Memory B cell (primary cell): ENCODE results near the gene ZNF467.

ENCODE experiments used
- ATAC-seq: fragments of 150-1000 bp; cut with Tn5 transposase; 2 replicates; pipeline ENCODE4 v1.10.0; 2021; ENCODE audit warnings: low read depth, mild to moderate bottlenecking, moderate library complexity
- DNase-seq, 2 donors: peaks; one replicate each; pipeline ENCODE4 v3.0.0; 2022; ENCODE audit warnings: low spot score in 2 of 2
- H3K27ac Mint-ChIP-seq: one replicate; pipeline ENCODE4 v1.8.0; 2022; ENCODE audit warnings: mild to moderate bottlenecking, moderate library complexity, mixed read lengths
- H3K27me3 Mint-ChIP-seq: one replicate; pipeline ENCODE4 v1.8.0; 2022; ENCODE audit warnings: mixed read lengths
- H3K36me3 Mint-ChIP-seq: one replicate; pipeline ENCODE4 v1.8.0; 2022; ENCODE audit warnings: mild to moderate bottlenecking, mixed read lengths
- H3K4me1 Mint-ChIP-seq: one replicate; pipeline ENCODE4 v1.8.0; 2022; ENCODE audit warnings: mixed read lengths
- H3K4me3 Mint-ChIP-seq: one replicate; pipeline ENCODE4 v1.8.0; 2022; ENCODE audit warnings: mild to moderate bottlenecking, moderate library complexity, mixed read lengths
- H3K9me3 Mint-ChIP-seq: one replicate; pipeline ENCODE4 v1.8.0; 2022; ENCODE audit warnings: mixed read lengths

Gene ZNF467

GRCh38 chr7:149815121-149815520 is 41.7 kb upstream of the ZNF467 start:
- Mint-ChIP-seq H3K4me1 (no peaks in the 10 kb centered on the region), H3K9me3 (no peaks in the 10 kb centered on the region)

DNA sequence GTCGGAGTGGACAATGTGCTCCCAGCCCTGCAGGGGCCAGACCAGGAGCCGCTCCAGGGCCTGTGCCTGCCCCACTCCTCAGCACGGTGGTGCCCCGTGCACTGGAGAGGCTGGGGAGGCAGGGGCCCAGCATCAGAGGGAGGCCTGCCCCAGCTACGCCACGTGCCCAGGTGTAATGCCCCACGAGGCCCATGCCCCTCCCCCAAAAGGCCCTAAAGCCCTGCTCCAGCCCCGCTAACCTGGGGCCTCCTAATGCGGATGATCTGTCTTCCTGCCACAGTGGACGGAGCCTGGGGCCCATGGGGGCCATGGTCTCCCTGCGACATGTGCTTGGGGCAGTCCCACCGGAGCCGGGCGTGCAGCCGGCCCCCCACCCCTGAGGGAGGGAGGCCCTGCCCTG is 41.1 kb upstream of the ZNF467 start:
- no peaks in the 10 kb centered on the region for H3K36me3 Mint-ChIP-seq

More at GRCh38 chr7:149815121-149815520, 41.7 kb upstream of the ZNF467 start:
- DNase-seq (no peak), ATAC-seq (no peak)
- Mint-ChIP-seq H3K27me3 (peaks cover 5% of the 10 kb centered on the region), H3K36me3 (no peaks in the 10 kb centered on the region), H3K27ac (no peak overlapping the region), H3K4me3 (no peak overlapping the region)

DNA sequence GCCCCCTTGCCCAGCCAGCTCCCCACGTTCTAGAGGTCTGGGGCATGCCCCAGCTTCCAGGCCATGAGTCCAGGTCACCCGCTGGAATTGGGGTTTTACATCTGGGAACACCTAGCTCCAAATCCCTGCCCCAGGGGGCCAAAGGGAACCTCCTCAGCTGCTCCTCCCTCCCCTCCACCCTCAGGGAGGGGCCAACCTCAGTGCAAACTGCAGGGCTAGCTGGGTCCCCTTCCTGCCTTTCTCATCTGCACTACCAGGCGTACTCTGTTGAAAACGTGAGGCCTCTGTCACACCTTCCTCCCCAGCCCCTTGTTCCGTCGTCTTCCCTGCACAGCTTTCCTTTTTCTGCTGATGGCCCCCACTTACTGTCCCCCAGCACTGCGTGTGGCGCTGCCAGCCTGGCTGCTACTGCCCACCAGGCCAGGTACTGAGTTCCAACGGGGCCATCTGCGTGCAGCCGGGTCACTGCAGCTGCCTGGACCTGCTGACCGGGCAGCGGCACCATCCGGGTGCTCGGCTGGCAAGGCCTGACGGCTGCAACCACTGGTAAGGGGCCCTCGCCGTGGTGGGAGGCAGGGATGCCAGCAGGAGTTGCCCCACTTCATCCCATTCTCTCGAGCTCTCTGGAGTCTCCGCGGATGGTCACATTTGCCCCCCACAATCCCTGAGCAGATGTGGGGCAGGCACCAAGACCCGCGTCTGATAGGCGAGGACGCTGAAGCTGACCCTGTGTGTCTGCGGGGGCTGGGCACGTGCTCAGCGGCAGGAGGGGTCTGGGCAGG is 40.1 kb upstream of the ZNF467 start:
- H3K4me1 Mint-ChIP-seq = no peaks in the 10 kb centered on the region
- no peak for ATAC-seq

More for the DNA sequence above, 41.1 kb upstream of the ZNF467 start:
- Mint-ChIP-seq H3K27me3 (peaks cover 9% of the 10 kb centered on the region), H3K4me3 (no peak overlapping the region), H3K9me3 (no peaks in the 10 kb centered on the region), H3K27ac (no peak overlapping the region), H3K4me1 (no peaks in the 10 kb centered on the region)
- ATAC-seq (no peak), DNase-seq (no peak)

GRCh38 chr7:149811831-149812490 is 38.6 kb upstream of the ZNF467 start:
- Mint-ChIP-seq H3K9me3 (no peaks in the 10 kb centered on the region), H3K36me3 (no peaks in the 10 kb centered on the region), H3K4me1 (no peaks in the 10 kb centered on the region), H3K27me3 (peaks cover 13% of the 10 kb centered on the region), H3K4me3 (no peak overlapping the region), H3K27ac (no peak overlapping the region)
- ATAC-seq (no peak), DNase-seq (no peak)

More for the DNA sequence above, 40.1 kb upstream of the ZNF467 start:
- no peak overlapping the region for H3K4me3 Mint-ChIP-seq
- no peaks in the 10 kb centered on the region for H3K9me3 Mint-ChIP-seq
- DNase-seq = no peak
- H3K27ac Mint-ChIP-seq = no peak overlapping the region
- no peaks in the 10 kb centered on the region for H3K36me3 Mint-ChIP-seq
- H3K27me3 Mint-ChIP-seq = peaks cover 12% of the 10 kb centered on the region

DNA sequence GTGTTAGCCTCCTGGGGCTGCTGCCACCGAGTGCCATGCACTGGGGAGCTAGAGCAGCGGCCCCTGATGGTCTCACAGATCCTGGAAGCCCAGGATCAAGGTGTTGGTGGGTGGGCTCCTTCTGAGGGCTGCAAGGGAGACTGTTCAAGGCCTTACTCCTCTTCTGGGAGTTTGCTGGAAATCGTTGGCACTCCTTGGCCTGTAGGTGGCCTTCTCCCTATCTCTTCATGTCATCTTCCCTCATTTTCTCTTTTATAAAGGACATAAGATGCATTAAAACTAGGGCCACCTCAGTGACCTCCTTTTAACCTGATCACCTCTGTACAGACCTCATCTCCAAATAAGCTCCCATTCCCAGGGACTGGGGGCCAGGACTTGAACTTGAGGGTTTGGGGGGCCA is 37.8 kb upstream of the ZNF467 start:
- ATAC-seq (no peak), DNase-seq (no peak)
- no peaks in the 10 kb centered on the region for H3K36me3 Mint-ChIP-seq
- peaks cover 15% of the 10 kb centered on the region for H3K27me3 Mint-ChIP-seq
- H3K27ac Mint-ChIP-seq = no peak overlapping the region
- no peaks in the 10 kb centered on the region for H3K9me3 Mint-ChIP-seq
- H3K4me3 Mint-ChIP-seq = no peak overlapping the region
- no peaks in the 10 kb centered on the region for H3K4me1 Mint-ChIP-seq

- Mint-ChIP-seq H3K4me3 (no peak overlapping the region), H3K4me1 (no peaks in the 10 kb centered on the region), H3K27ac (no peak overlapping the region), H3K27me3 (peaks cover 17% of the 10 kb centered on the region), H3K36me3 (no peaks in the 10 kb centered on the region), H3K9me3 (no peaks in the 10 kb centered on the region)
- DNase-seq = no peak
- ATAC-seq = no peak
Measured at GRCh38 chr7:149809215-149809614, 35.8 kb upstream of the ZNF467 start.

- Mint-ChIP-seq H3K4me1 (no peaks in the 10 kb centered on the region), H3K4me3 (no peak overlapping the region), H3K27ac (no peak overlapping the region), H3K27me3 (peaks cover 17% of the 10 kb centered on the region), H3K36me3 (no peaks in the 10 kb centered on the region), H3K9me3 (no peaks in the 10 kb centered on the region)
- DNase-seq (no peak), ATAC-seq (no peak)
Measured at GRCh38 chr7:149808311-149808710, 34.9 kb upstream of the ZNF467 start.

DNA sequence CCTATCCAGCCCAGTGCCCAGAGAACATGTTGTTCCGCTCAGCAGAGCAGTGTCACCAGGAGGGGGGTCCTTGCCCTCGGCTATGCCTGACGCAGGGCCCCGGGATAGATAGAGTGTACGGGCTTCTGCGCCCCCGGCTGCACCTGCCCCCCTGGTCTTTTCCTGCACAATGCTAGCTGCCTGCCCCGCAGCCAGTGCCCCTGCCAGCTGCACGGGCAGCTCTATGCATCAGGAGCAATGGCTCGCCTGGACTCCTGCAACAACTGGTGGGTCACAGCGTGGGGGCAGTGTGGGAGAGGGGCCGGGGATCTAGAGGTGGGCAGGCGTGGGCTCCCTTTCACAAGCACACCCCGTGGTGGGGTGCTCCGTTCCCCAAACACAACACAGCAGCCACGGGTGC is 33.3 kb upstream of the ZNF467 start:
- no peaks in the 10 kb centered on the region for H3K4me1 Mint-ChIP-seq
- peaks cover 17% of the 10 kb centered on the region for H3K27me3 Mint-ChIP-seq
- no peak for DNase-seq
- no peaks in the 10 kb centered on the region for H3K36me3 Mint-ChIP-seq
- no peak overlapping the region for H3K4me3 Mint-ChIP-seq
- no peak overlapping the region for H3K27ac Mint-ChIP-seq
- H3K9me3 Mint-ChIP-seq = no peaks in the 10 kb centered on the region
- ATAC-seq = no peak

- Mint-ChIP-seq H3K27me3 (peaks cover 10% of the 10 kb centered on the region), H3K36me3 (no peaks in the 10 kb centered on the region), H3K9me3 (no peaks in the 10 kb centered on the region), H3K4me1 (peaks cover 3% of the 10 kb centered on the region), H3K4me3 (no peak overlapping the region), H3K27ac (no peak overlapping the region)
- DNase-seq (no peak), ATAC-seq (no peak)
Measured at GRCh38 chr7:149804106-149804505, 30.7 kb upstream of the ZNF467 start.

- Mint-ChIP-seq H3K9me3 (no peaks in the 10 kb centered on the region), H3K36me3 (no peaks in the 10 kb centered on the region), H3K4me1 (peaks cover 3% of the 10 kb centered on the region), H3K27me3 (peaks cover 9% of the 10 kb centered on the region), H3K27ac (no peak overlapping the region), H3K4me3 (no peak overlapping the region)
- DNase-seq = no peak
- no peak for ATAC-seq
Measured at GRCh38 chr7:149803551-149804074, 30.2 kb upstream of the ZNF467 start.

- Mint-ChIP-seq H3K27ac (no peak overlapping the region), H3K4me3 (no peak overlapping the region), H3K9me3 (no peaks in the 10 kb centered on the region), H3K4me1 (peaks cover 3% of the 10 kb centered on the region), H3K27me3 (peaks cover 9% of the 10 kb centered on the region), H3K36me3 (no peaks in the 10 kb centered on the region)
- DNase-seq (no peak), ATAC-seq (no peak)
Measured at GRCh38 chr7:149802966-149803365, 29.6 kb upstream of the ZNF467 start.

GRCh38 chr7:149801816-149802215 is 28.4 kb upstream of the ZNF467 start:
- H3K36me3 Mint-ChIP-seq = no peaks in the 10 kb centered on the region
- H3K9me3 Mint-ChIP-seq = no peaks in the 10 kb centered on the region
- DNase-seq (no peak), ATAC-seq (no peak)
- H3K4me3 Mint-ChIP-seq = no peak overlapping the region
- peaks cover 6% of the 10 kb centered on the region for H3K27me3 Mint-ChIP-seq
- H3K4me1 Mint-ChIP-seq = peaks cover 3% of the 10 kb centered on the region
- no peak overlapping the region for H3K27ac Mint-ChIP-seq

GRCh38 chr7:149801002-149801566 is 27.7 kb upstream of the ZNF467 start:
- no peak overlapping the region for H3K27ac Mint-ChIP-seq
- H3K36me3 Mint-ChIP-seq = no peaks in the 10 kb centered on the region
- H3K4me3 Mint-ChIP-seq = no peak overlapping the region
- peaks cover 1% of the 10 kb centered on the region for H3K27me3 Mint-ChIP-seq
- peaks cover 3% of the 10 kb centered on the region for H3K4me1 Mint-ChIP-seq
- H3K9me3 Mint-ChIP-seq = no peaks in the 10 kb centered on the region
- ATAC-seq = no peak
- DNase-seq = no peak

- Mint-ChIP-seq H3K27me3 (no peaks in the 10 kb centered on the region), H3K9me3 (no peaks in the 10 kb centered on the region), H3K4me1 (peaks cover 3% of the 10 kb centered on the region), H3K4me3 (no peak overlapping the region), H3K27ac (no peak overlapping the region), H3K36me3 (no peaks in the 10 kb centered on the region)
- no peak for DNase-seq
- no peak for ATAC-seq
Measured at GRCh38 chr7:149800169-149800555, 26.8 kb upstream of the ZNF467 start.
